Adrenal gland (tissue), 12 donors: ENCODE data around the gene CTNND2. TPM values are rescaled to one million over a fixed set of nuclear protein-coding genes. Genes with fewer than 3 reads are reported as not detected.

Experiments
- DNase-seq, 7 donors: peaks; one replicate each; pipeline ENCODE4 v3.0.0-alpha.2; 2019 to 2020
- H3K27ac ChIP-seq, 5 donors: fragments of 200-600 bp; sonication (generic) in 4 of 5; 1 replicate in 3 of 5; 2 replicates in 2 of 5; pipeline versions ENCODE4 v1.5.1 to v1.8.0; 2016 to 2020; ENCODE audit warnings: mild to moderate bottlenecking in 1 of 5
- H3K27me3 ChIP-seq: fragments of 200-600 bp; 2 replicates; pipeline ENCODE4 v1.8.0; 2021
- H3K36me3 ChIP-seq, 2 donors: fragments of 200-600 bp; replicated peaks in 1 of 2; 1 replicate in 1 of 2; 2 replicates in 1 of 2; pipeline versions ENCODE4 v1.5.1 to v1.8.0; 2018 to 2022
- H3K4me1 ChIP-seq, 2 donors: fragments of 200-600 bp; replicated peaks in 1 of 2; 1 replicate in 1 of 2; 2 replicates in 1 of 2; pipeline versions ENCODE4 v1.5.1 to v1.8.0; 2018 to 2021
- H3K4me3 ChIP-seq, 4 donors: fragments of 200-600 bp; sonication (generic) in 3 of 4; one replicate each; pipeline ENCODE4 v1.5.1; 2016 to 2018
- H3K9me3 ChIP-seq, 3 donors: fragments of 200-600 bp; sonication (generic) in 1 of 3; replicated peaks in 1 of 3; 1 replicate in 2 of 3; 2 replicates in 1 of 3; pipeline versions ENCODE4 v1.5.1 to v1.8.0; 2016 to 2021
- POLR2A ChIP-seq, 2 donors: fragments of 450-650 bp; IDR thresholded peaks; one replicate each; pipeline ENCODE4 v1.6.1; 2017; ENCODE audit warnings: antibody characterized with exemption in 2 of 2, mild to moderate bottlenecking in 2 of 2, moderate library complexity in 1 of 2
- WGBS, 4 donors: extraction: QIAGEN DNeasy Blood & Tissue Kit in 2 of 4; methylation state at CpG; one replicate each; pipeline versions ENCODE4 v1.1.5 to v1.1.7; 2013 to 2017; 5-methylcytosine and 5-hydroxymethylcytosine counted together
- intact Hi-C, 2 donors: fragments of 100-400 bp; cut with DNase I; formaldehyde crosslinking; loops; one replicate each; pipeline versions ENCODE4 v1.14.1 to v1.15.0; 2022 to 2023
- polyA plus RNA-seq, 3 donors: library from polyadenylated mRNA; stranded (reverse); fragments of 200-250 nt in 2 of 3; fragments of 350-450 nt in 1 of 3; fragmentation: Illumina TruSeq in 1 of 3; extraction: RNeasy Lipid Tissue Mini Kit (QIAGEN cat#74804) in 1 of 3; gene quantifications; one replicate each; pipeline ENCODE4 v1.2.3, GENCODE V29; 2013 to 2014
- total RNA-seq, 9 donors: library from RNA; depleted of rRNA in 4 of 9; stranded (reverse); fragments of >200 nt in 4 of 9; fragments of 120-200 nt in 1 of 9; fragmentation: NEBNext Ultra II Directional in 1 of 9; extraction: Animal tissue kit (Norgen Biotek cat#: 25700) in 1 of 9; gene quantifications; one replicate each; pipeline versions ENCODE4 v1.1.0 to v1.2.4, GENCODE V29; 2013 to 2023
- TF ChIP-seq, protein P1 (sequence below), 6 experiments: fragments of 450-650 bp in 4 of 6; fragments of 200-600 bp in 2 of 6; sonication (generic) in 1 of 6; IDR thresholded peaks; 1 replicate in 5 of 6; 2 replicates in 1 of 6; pipeline versions ENCODE4 v1.5.1 to v1.8.0; 2016 to 2021; ENCODE audit warnings: antibody characterized with exemption in 6 of 6, mild to moderate bottlenecking in 2 of 6, moderate library complexity in 1 of 6
- donor health status: healthy with polysubstance abuse.
- donor health status: Bipolar disorder and iron deficiency.
- donor health status: DM: yes; HTN: yes; CAD: no.
- donor health status: DM: no; HTN: no; CAD: no.
- donor health status: DM: no; HTN: no; CAD: no.
- donor health status: DM: yes; HTN: yes; CAD: no.

CTNND2 gene
- total and polyA plus RNA-seq, 12 donors = 0.34 to 4.2 (median 1.1) TPM; not detected in 1

DNA sequence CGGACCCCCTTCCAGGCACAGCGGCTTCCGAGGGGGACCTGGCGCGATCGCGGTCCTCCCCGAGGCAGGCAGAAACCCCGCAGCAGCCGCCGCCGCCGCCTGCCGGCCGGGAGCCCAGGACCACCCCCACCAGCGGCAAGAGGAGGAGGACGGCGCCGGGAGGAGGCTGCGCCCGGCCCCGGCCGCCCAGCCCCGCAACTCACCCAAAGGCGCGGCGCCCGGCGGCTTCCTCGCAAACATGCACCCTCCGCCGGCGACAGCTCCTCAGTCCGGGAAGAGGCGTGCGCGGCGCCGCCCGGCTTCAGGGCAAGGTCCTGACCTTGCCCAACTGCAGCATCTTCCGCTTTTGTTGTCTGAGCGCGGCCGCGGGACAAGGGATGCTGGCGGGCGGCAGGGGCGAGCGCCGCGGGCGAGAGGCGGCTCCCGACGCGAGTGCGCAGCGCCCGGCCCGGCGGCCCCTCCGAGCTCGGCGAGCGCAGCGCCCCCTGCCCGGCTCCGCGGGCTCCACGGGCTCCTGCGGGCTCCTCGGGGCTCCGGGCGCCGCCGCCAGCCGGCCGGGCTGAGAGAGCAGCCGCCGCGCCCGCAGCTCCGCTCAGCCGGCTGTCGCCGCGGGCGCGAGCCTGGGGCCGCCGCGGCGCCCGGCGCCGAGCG lies 507 bp downstream of the CTNND2 start:
- no peak overlapping the region for H3K4me3 ChIP-seq
- WGBS, 4 donors = 1 to 13% (median 2%) methylated on average over 6 to 97 of the region's 97 CpGs; no CpG with 5 or more reads in 1 of the 4 donors
- H3K9me3 ChIP-seq = no peaks in the 10 kb centered on the region
- DNase-seq = no peak
- no peaks in the 10 kb centered on the region for H3K36me3 ChIP-seq
- no peaks in the 10 kb centered on the region for H3K4me1 ChIP-seq
- TF ChIP-seq, protein P1, sequence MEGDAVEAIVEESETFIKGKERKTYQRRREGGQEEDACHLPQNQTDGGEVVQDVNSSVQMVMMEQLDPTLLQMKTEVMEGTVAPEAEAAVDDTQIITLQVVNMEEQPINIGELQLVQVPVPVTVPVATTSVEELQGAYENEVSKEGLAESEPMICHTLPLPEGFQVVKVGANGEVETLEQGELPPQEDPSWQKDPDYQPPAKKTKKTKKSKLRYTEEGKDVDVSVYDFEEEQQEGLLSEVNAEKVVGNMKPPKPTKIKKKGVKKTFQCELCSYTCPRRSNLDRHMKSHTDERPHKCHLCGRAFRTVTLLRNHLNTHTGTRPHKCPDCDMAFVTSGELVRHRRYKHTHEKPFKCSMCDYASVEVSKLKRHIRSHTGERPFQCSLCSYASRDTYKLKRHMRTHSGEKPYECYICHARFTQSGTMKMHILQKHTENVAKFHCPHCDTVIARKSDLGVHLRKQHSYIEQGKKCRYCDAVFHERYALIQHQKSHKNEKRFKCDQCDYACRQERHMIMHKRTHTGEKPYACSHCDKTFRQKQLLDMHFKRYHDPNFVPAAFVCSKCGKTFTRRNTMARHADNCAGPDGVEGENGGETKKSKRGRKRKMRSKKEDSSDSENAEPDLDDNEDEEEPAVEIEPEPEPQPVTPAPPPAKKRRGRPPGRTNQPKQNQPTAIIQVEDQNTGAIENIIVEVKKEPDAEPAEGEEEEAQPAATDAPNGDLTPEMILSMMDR (IDR thresholded peaks at IDR 0.05) = no peak
- no peak for TF ChIP-seq POLR2A (IDR thresholded peaks at IDR 0.05)
- intact Hi-C loops = no loop called here
- peaks cover 12% of the 10 kb centered on the region for H3K27me3 ChIP-seq
- H3K27ac ChIP-seq = peak overlapping the region in 1 of 5 donors; percentile 70

DNA sequence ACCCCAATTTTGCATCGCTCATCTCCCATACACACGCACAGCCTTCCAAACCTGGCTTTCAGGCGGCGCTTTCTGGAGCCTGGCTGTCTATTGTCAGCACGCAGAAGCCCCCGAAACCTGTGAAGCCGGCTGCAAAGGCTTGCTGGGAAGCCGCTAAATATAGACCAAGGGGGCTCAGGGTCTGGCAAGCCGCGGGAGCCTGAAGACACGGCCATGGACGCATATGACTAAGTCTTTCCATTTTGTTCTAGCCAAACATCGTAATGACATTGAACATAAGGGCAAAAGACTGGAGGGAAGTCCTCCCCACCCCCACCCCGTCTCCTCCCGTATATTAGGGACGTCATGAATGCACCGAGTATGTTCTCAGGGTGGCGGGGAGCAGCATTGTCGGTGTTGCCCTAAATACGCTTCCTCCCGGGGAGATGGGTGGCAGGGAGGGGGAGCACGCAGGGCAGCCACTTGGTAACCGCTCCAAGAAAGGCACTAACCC lies 1.1 kb downstream of the CTNND2 start:
- H3K9me3 ChIP-seq = no peaks in the 10 kb centered on the region
- peak overlapping the region in 1 of 5 donors; percentile 70 for H3K27ac ChIP-seq
- H3K4me1 ChIP-seq = no peaks in the 10 kb centered on the region
- no peak for TF ChIP-seq POLR2A (IDR thresholded peaks at IDR 0.05)
- TF ChIP-seq, protein P1 (IDR thresholded peaks at IDR 0.05) = no peak
- H3K27me3 ChIP-seq = peaks cover 12% of the 10 kb centered on the region
- intact Hi-C loops = no loop called here
- H3K4me3 ChIP-seq = no peak overlapping the region
- peak in 1 of 7 donors; percentile 57 for DNase-seq
- WGBS, 4 donors = 2 to 5% (median 3%) methylated on average over 13 to 23 of the region's 23 CpGs
- H3K36me3 ChIP-seq = no peaks in the 10 kb centered on the region

DNA sequence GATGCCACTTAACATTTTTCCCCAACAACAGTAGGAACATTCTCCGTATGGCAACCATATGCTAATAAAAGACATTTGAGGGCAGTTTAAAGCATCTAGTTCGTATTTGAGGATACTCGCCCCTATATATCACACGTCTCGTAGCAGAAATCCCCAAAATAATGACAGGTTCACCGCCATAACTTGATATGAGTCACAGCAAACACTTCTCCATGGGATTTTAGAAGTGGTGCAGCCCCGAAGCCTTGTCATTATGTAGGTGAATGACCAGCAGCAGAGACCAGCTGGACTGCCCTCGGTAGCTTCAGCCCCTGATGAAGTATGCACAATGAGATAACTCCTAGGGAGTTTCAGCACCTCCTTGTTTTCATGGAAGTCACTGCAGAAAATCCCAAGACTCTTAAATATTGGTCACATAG lies 2.0 kb downstream of the CTNND2 start:
- Histone ChIP-seq H3K27me3 (peaks cover 12% of the 10 kb centered on the region), H3K4me1 (no peaks in the 10 kb centered on the region), H3K9me3 (no peaks in the 10 kb centered on the region), H3K27ac (no peak overlapping the region), H3K4me3 (no peak overlapping the region), H3K36me3 (no peaks in the 10 kb centered on the region)
- whole genome bisulfite sequencing, 4 donors = 51 to 59% (median 55%) methylated on average over 8 of the region's 8 CpGs
- intact Hi-C loops = no loop called here
- TF ChIP-seq, protein P1 (IDR thresholded peaks at IDR 0.05) = no peak
- no peak for TF ChIP-seq POLR2A (IDR thresholded peaks at IDR 0.05)
- no peak for DNase-seq

DNA sequence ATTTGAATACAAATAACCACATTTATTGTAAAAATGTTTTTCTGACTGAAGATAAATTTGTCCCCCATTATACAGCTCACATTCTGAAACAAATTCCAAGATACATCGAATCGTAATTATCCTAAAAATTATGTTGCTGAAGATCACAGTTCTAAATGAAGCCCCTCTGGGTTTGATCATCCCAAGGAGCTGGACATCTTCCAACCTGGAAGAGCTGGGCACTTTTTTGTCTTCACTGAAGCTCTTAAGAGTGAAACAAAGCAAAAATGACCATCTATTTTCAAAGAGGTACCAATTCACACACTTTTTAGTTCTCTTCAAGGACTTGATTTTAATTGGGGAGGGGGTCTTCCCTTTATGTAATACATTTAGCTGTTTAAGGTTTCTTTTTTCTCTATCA lies 5.5 kb downstream of the CTNND2 start:
- TF ChIP-seq, protein P1 (IDR thresholded peaks at IDR 0.05) = no peak
- no peak for TF ChIP-seq POLR2A (IDR thresholded peaks at IDR 0.05)
- no peak overlapping the region for H3K27ac ChIP-seq
- H3K27me3 ChIP-seq = peaks cover 11% of the 10 kb centered on the region
- H3K4me3 ChIP-seq = no peak overlapping the region
- H3K9me3 ChIP-seq = no peaks in the 10 kb centered on the region
- 74 to 80% (median 75%) methylated on average over 2 of the region's 2 CpGs for WGBS, 4 donors
- intact Hi-C loops = no loop called here
- H3K4me1 ChIP-seq = no peaks in the 10 kb centered on the region
- no peak for DNase-seq
- no peaks in the 10 kb centered on the region for H3K36me3 ChIP-seq
